Activated T-cell treated with anti-CD3 and anti-CD28 coated beads, Interleukin-2, amount 50 U/mL, for 24 hours (primary cell): ENCODE results near the gene PRRC1.

ENCODE experiments used
- DNase-seq: peaks from one replicate; pipeline ENCODE4 v3.0.0-alpha.2; 2020
- H3K27ac Mint-ChIP-seq: 2 replicates; pipeline ENCODE4 v1.8.0; 2020; ENCODE audit warnings: mild to moderate bottlenecking, mixed read lengths
- H3K27me3 Mint-ChIP-seq: 2 replicates; pipeline ENCODE4 v1.8.0; 2020; ENCODE audit warnings: mixed read lengths
- H3K36me3 Mint-ChIP-seq: 2 replicates; pipeline ENCODE4 v1.8.0; 2020; ENCODE audit warnings: low read depth, mixed read lengths
- H3K4me1 Mint-ChIP-seq: 2 replicates; pipeline ENCODE4 v1.8.0; 2020; ENCODE audit warnings: low read depth, mixed read lengths
- H3K4me3 Mint-ChIP-seq: 2 replicates; pipeline ENCODE4 v1.8.0; 2020; ENCODE audit warnings: mild to moderate bottlenecking, moderate library complexity, mixed read lengths
- H3K9me3 Mint-ChIP-seq: 2 replicates; pipeline ENCODE4 v1.8.0; 2020; ENCODE audit warnings: mixed read lengths

Gene PRRC1

GRCh38 chr5:127517480-127518318 lies at the start of gene PRRC1:
Gene PRRC1 (plus strand): TSS chr5:127517640. CDS start chr5:127523480, 5,840 bp downstream.
- Mint-ChIP-seq H3K27ac (peak within 1 kb of the TSS; percentile 89), H3K4me3 (peak within 1 kb of the TSS; percentile 89), H3K36me3 (peaks cover 45% of the 10 kb centered on the region), H3K4me1 (peaks cover 36% of the 10 kb centered on the region), H3K27me3 (peaks cover 3% of the 10 kb centered on the region), H3K9me3 (peaks cover 14% of the 10 kb centered on the region)
- peak; percentile 88 for DNase-seq

DNA sequence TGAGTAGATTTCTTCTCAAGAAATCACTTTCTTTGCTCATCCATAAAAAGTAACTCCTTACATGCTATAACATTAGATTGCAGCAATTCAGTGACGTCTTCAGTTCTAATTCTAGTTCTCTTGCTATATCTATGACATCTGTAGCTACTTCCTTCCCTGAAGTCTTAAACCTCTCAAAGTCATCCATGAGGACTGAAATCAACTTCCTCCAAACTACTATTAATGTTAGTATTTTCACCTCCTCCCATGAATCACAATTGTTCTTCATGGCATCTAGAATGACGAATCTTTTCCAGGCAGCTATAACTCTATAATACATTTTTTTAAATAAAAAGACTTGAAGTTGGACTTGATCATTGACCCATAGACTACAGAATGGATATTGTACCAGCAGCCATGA lies 46.2 kb upstream of the PRRC1 start:
- peaks cover 15% of the 10 kb centered on the region for H3K27me3 Mint-ChIP-seq
- H3K4me1 Mint-ChIP-seq = no peaks in the 10 kb centered on the region
- no peak for DNase-seq
- no peaks in the 10 kb centered on the region for H3K9me3 Mint-ChIP-seq
- H3K36me3 Mint-ChIP-seq = no peaks in the 10 kb centered on the region
- H3K4me3 Mint-ChIP-seq = no peak overlapping the region
- H3K27ac Mint-ChIP-seq = no peak overlapping the region

GRCh38 chr5:127472700-127473099 lies 44.7 kb upstream of the PRRC1 start:
- Mint-ChIP-seq H3K27ac (no peak overlapping the region), H3K9me3 (no peaks in the 10 kb centered on the region), H3K4me3 (no peak overlapping the region), H3K27me3 (peaks cover 20% of the 10 kb centered on the region), H3K36me3 (no peaks in the 10 kb centered on the region), H3K4me1 (no peaks in the 10 kb centered on the region)
- DNase-seq = no peak

DNA sequence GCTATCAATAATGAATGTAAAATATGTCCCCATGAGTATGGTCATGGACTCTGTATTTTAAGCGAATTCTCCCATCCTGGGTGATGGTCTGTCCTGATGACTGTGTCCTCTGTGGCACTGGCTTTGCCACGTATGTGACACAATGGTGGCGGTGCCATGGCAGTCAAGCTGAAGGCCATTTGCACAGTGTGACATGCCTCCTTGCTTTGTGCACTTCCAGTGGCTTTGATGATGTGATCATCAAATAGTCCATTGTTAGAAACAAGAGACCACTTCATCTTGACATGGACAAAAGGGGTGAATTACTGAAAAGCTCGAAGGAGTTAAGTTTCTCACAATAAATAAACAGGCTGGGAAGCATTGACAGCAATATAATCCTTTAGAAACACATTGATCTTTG lies 31.0 kb upstream of the PRRC1 start:
- no peak overlapping the region for H3K27ac Mint-ChIP-seq
- H3K9me3 Mint-ChIP-seq = no peaks in the 10 kb centered on the region
- no peaks in the 10 kb centered on the region for H3K4me1 Mint-ChIP-seq
- H3K36me3 Mint-ChIP-seq = no peaks in the 10 kb centered on the region
- peaks cover 13% of the 10 kb centered on the region for H3K27me3 Mint-ChIP-seq
- no peak overlapping the region for H3K4me3 Mint-ChIP-seq
- DNase-seq = no peak

DNA sequence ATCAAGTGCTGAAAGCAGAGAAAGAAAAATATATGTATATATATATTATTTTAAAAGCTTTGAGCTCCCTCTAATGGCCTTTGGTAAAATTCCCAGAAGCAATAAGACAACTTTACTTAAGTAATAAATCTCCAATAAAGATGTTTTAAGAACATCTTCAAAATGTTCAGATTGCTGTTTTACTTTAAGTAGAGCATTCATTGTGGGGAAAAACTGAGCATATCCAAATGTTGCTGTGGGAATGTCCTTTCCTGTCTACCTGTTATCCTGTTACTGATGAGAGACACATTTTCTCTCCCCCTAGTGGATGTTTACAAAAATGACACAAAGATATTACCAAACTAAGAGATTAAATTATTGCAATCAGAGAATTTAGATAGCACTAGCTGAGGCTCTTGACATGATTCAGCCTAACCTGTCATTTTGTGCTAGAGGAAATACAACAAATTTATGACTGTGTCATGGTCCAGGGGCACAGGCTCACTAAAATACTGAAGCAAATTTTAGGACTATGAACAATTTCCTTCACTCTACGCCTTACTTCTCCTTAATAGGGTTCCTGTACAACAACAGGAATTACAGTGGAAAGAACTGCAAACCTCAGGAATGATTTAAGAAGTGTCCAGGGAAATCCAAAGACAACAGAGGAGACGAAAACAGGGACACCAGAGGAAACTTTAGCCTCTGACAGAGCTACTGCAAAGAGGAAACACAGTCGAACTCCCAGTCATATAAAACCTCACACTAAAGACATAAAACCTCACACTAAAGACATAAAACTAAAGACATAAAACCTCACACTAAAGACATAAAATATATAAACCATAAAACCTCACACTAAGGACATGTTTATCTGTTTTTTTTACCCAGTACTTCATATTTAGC lies 24.3 kb upstream of the PRRC1 start:
- H3K4me1 Mint-ChIP-seq = no peaks in the 10 kb centered on the region
- no peaks in the 10 kb centered on the region for H3K9me3 Mint-ChIP-seq
- no peak overlapping the region for H3K27ac Mint-ChIP-seq
- H3K36me3 Mint-ChIP-seq = no peaks in the 10 kb centered on the region
- no peak overlapping the region for H3K4me3 Mint-ChIP-seq
- DNase-seq = no peak
- peaks cover 25% of the 10 kb centered on the region for H3K27me3 Mint-ChIP-seq

GRCh38 chr5:127498548-127498947 lies 18.9 kb upstream of the PRRC1 start:
- peaks cover 16% of the 10 kb centered on the region for H3K27me3 Mint-ChIP-seq
- H3K4me1 Mint-ChIP-seq = no peaks in the 10 kb centered on the region
- no peaks in the 10 kb centered on the region for H3K36me3 Mint-ChIP-seq
- no peak overlapping the region for H3K27ac Mint-ChIP-seq
- no peak for DNase-seq
- no peak overlapping the region for H3K4me3 Mint-ChIP-seq
- H3K9me3 Mint-ChIP-seq = no peaks in the 10 kb centered on the region

GRCh38 chr5:127505905-127506304 lies 11.5 kb upstream of the PRRC1 start:
- Mint-ChIP-seq H3K27me3 (peaks cover 9% of the 10 kb centered on the region), H3K4me1 (no peaks in the 10 kb centered on the region), H3K36me3 (no peaks in the 10 kb centered on the region), H3K9me3 (no peaks in the 10 kb centered on the region), H3K27ac (no peak overlapping the region), H3K4me3 (no peak overlapping the region)
- DNase-seq = no peak

- no peaks in the 10 kb centered on the region for H3K9me3 Mint-ChIP-seq
- H3K27ac Mint-ChIP-seq = no peak overlapping the region
- no peaks in the 10 kb centered on the region for H3K4me1 Mint-ChIP-seq
- DNase-seq = no peak
- no peak overlapping the region for H3K4me3 Mint-ChIP-seq
- no peaks in the 10 kb centered on the region for H3K36me3 Mint-ChIP-seq
- H3K27me3 Mint-ChIP-seq = peaks cover 10% of the 10 kb centered on the region
These were observed 10.8 kb upstream of the PRRC1 start for GRCh38 chr5:127506616-127507015.

- Mint-ChIP-seq H3K4me3 (no peak overlapping the region), H3K27me3 (peaks cover 20% of the 10 kb centered on the region), H3K27ac (no peak overlapping the region), H3K4me1 (no peaks in the 10 kb centered on the region), H3K36me3 (no peaks in the 10 kb centered on the region), H3K9me3 (no peaks in the 10 kb centered on the region)
- DNase-seq = no peak
These were observed 8.6 kb upstream of the PRRC1 start for GRCh38 chr5:127508644-127509373.

DNA sequence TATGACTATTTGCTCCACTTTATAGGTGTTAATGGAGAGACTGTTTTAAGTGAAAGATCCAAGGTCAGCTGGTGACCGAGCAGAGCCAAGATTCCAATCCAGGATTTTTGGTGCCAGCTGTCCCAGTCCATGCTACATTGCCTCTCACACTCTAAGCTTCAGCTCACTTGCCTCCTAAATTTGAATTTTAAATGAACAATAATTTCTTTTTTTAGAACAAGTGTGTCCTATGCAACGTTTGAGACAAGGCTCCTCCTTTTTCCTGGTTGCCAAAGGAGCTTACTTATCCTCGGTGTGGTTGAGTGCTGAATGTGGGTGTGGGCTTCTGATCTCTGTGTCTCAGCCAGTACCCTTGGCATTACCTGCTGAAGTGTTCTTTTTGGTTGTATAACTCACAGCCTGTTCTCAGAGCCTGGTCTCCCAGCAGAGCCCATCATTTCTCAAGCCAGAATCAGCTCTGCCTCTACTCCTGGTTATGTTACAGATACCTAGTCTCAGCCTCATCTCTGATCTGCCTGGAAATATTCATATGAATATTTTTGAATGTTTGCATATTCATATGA lies 4.0 kb upstream of the PRRC1 start:
- H3K9me3 Mint-ChIP-seq = no peaks in the 10 kb centered on the region
- H3K27ac Mint-ChIP-seq = no peak overlapping the region
- H3K27me3 Mint-ChIP-seq = peaks cover 22% of the 10 kb centered on the region
- peaks cover 6% of the 10 kb centered on the region for H3K4me1 Mint-ChIP-seq
- peaks cover 10% of the 10 kb centered on the region for H3K36me3 Mint-ChIP-seq
- no peak for DNase-seq
- no peak overlapping the region for H3K4me3 Mint-ChIP-seq

GRCh38 chr5:127514816-127515215 lies 2.6 kb upstream of the PRRC1 start:
- Mint-ChIP-seq H3K9me3 (no peaks in the 10 kb centered on the region), H3K27me3 (peaks cover 18% of the 10 kb centered on the region), H3K36me3 (peaks cover 20% of the 10 kb centered on the region), H3K4me3 (no peak overlapping the region), H3K27ac (no peak overlapping the region), H3K4me1 (peaks cover 19% of the 10 kb centered on the region)
- no peak for DNase-seq

- H3K27ac Mint-ChIP-seq = no peak overlapping the region
- H3K4me3 Mint-ChIP-seq = no peak overlapping the region
- peaks cover 17% of the 10 kb centered on the region for H3K27me3 Mint-ChIP-seq
- H3K9me3 Mint-ChIP-seq = peaks cover 4% of the 10 kb centered on the region
- peaks cover 28% of the 10 kb centered on the region for H3K4me1 Mint-ChIP-seq
- H3K36me3 Mint-ChIP-seq = peaks cover 30% of the 10 kb centered on the region
- DNase-seq = no peak
These were observed 1.6 kb upstream of the PRRC1 start for GRCh38 chr5:127515693-127516440.

DNA sequence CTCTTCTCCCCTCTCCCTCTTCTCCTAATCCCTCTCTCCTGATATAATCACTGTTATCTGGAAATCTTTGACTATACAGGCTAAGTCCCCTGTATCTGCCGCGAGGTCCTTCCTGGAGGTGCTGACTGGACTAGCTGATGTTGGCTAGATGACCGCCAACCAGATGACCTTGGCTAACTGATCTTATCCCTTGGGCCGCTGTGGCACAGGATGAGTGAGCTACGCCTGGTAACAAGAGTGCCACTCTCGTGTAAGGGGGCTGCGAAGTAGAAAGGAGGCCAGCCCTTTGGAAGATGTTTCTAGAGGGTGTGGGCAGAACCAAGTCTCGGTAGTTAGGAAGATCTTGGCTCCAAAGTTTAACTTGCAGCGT lies 345 bp upstream of the PRRC1 start:
- peaks cover 14% of the 10 kb centered on the region for H3K9me3 Mint-ChIP-seq
- peak overlapping the region; percentile 84 for H3K27ac Mint-ChIP-seq
- no peak for DNase-seq
- peak overlapping the region; percentile 79 for H3K4me3 Mint-ChIP-seq
- H3K27me3 Mint-ChIP-seq = peaks cover 7% of the 10 kb centered on the region
- H3K36me3 Mint-ChIP-seq = peaks cover 40% of the 10 kb centered on the region
- peaks cover 36% of the 10 kb centered on the region for H3K4me1 Mint-ChIP-seq

DNA sequence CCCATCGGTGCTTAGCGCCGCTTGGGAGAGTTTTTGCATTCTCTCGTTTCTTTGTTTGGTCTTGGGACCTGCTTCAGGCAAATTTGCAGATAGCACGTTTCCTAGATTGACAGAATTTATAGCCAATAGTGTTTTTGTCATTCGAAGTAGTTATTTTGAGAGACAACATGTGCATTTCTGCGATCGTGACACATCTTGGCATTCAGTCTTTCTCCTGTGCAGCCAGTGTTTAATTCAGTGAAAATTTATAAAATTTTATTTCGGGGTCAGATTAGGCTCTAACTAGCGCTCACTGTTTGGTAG lies 830 bp downstream of the PRRC1 start:
- peaks cover 48% of the 10 kb centered on the region for H3K36me3 Mint-ChIP-seq
- DNase-seq = no peak
- H3K9me3 Mint-ChIP-seq = peaks cover 14% of the 10 kb centered on the region
- peak overlapping the region; percentile 89 for H3K27ac Mint-ChIP-seq
- H3K4me3 Mint-ChIP-seq = peak overlapping the region; percentile 89
- peaks cover 36% of the 10 kb centered on the region for H3K4me1 Mint-ChIP-seq
- H3K27me3 Mint-ChIP-seq = peaks cover 2% of the 10 kb centered on the region
